ENCODE results near the gene PRRC2B.

The PRRC2B gene

GRCh38 chr9:131484560-131485185 lies 90.8 kb downstream of the PRRC2B start:
- DNase-seq (ENCODE audit: low spot score) (no peak), FAIRE-seq (no peak)

GRCh38 chr9:131485206-131485605 lies 91.3 kb downstream of the PRRC2B start:
- DNase-seq (ENCODE audit: low spot score) = no peak
- FAIRE-seq = no peak

GRCh38 chr9:131485728-131486422 lies 92.0 kb downstream of the PRRC2B start:
- DNase-seq (ENCODE audit: low spot score) (no peak), FAIRE-seq (no peak)

- no peak for FAIRE-seq
- no peak for DNase-seq (ENCODE audit: low spot score)
Observed at GRCh38 chr9:131487001-131487400, 93.1 kb downstream of the PRRC2B start.

- DNase-seq (ENCODE audit: low spot score) (no peak), FAIRE-seq (no peak)
Observed at GRCh38 chr9:131487621-131488031, 93.7 kb downstream of the PRRC2B start.

GRCh38 chr9:131490514-131490913 lies 96.6 kb downstream of the PRRC2B start:
- FAIRE-seq = no peak

GRCh38 chr9:131491001-131491710 lies 97.3 kb downstream of the PRRC2B start:
- FAIRE-seq = no peak
- DNase-seq (ENCODE audit: low spot score) = no peak

More at GRCh38 chr9:131490514-131490913, 96.6 kb downstream of the PRRC2B start:
- no peak for DNase-seq (ENCODE audit: low spot score)

GRCh38 chr9:131492070-131492469 lies 98.2 kb downstream of the PRRC2B start:
- DNase-seq (ENCODE audit: low spot score) (no peak), FAIRE-seq (no peak)

GRCh38 chr9:131494296-131494870 lies 100.5 kb downstream of the PRRC2B start:
- DNase-seq (ENCODE audit: low spot score) = no peak
- no peak for FAIRE-seq

GRCh38 chr9:131495785-131496184 lies 101.9 kb downstream of the PRRC2B start:
- FAIRE-seq = no peak
- DNase-seq (ENCODE audit: low spot score) = no peak

- FAIRE-seq (no peak), DNase-seq (ENCODE audit: low spot score) (no peak)
Observed at GRCh38 chr9:131496844-131497405, 103.0 kb downstream of the PRRC2B start.

GRCh38 chr9:131499254-131499767 lies 105.4 kb downstream of the PRRC2B start:
- no peak for DNase-seq (ENCODE audit: low spot score)

GRCh38 chr9:131500377-131500776 lies 106.5 kb downstream of the PRRC2B start:
- no peak for FAIRE-seq
- no peak for DNase-seq (ENCODE audit: low spot score)

More at GRCh38 chr9:131499254-131499767, 105.4 kb downstream of the PRRC2B start:
- FAIRE-seq = no peak

GRCh38 chr9:131500939-131501541 lies 107.2 kb downstream of the PRRC2B start:
- FAIRE-seq (no peak), DNase-seq (ENCODE audit: low spot score) (no peak)

GRCh38 chr9:131502781-131503625 lies 109.1 kb downstream of the PRRC2B start, which contains the start of gene POMT1:
TSS of gene POMT1 (plus strand) at chr9:131502918. CDS start at chr9:131504219, 1,301 bp downstream.
- FAIRE-seq = no peak

GRCh38 chr9:131503626-131504465 lies 110.0 kb downstream of the PRRC2B start:
- DNase-seq (ENCODE audit: low spot score) = no peak
- no peak for FAIRE-seq

More at GRCh38 chr9:131502781-131503625, 109.1 kb downstream of the PRRC2B start, which contains the start of gene POMT1:
- no peak for DNase-seq (ENCODE audit: low spot score)

GRCh38 chr9:131505012-131505411 lies 111.1 kb downstream of the PRRC2B start:
- no peak for FAIRE-seq
- no peak for DNase-seq (ENCODE audit: low spot score)

GRCh38 chr9:131511416-131511815 lies 117.5 kb downstream of the PRRC2B start:
- FAIRE-seq (no peak), DNase-seq (ENCODE audit: low spot score) (no peak)

- DNase-seq (ENCODE audit: low spot score) = no peak
- FAIRE-seq = no peak
Observed at GRCh38 chr9:131511880-131512279, 118.0 kb downstream of the PRRC2B start.

Measured in urothelium cell line (cell line).